HG02884 (cell line): ENCODE results near the gene GPR101.

ENCODE experiments used
- ATAC-seq: cut with Tn5 transposase; IDR thresholded peaks from one replicate; pipeline ENCODE4 v1.9.1; 2021; ENCODE audit warnings: mild to moderate bottlenecking, moderate library complexity; ENCODE audit not compliant: unreplicated experiment

Gene GPR101, protein sequence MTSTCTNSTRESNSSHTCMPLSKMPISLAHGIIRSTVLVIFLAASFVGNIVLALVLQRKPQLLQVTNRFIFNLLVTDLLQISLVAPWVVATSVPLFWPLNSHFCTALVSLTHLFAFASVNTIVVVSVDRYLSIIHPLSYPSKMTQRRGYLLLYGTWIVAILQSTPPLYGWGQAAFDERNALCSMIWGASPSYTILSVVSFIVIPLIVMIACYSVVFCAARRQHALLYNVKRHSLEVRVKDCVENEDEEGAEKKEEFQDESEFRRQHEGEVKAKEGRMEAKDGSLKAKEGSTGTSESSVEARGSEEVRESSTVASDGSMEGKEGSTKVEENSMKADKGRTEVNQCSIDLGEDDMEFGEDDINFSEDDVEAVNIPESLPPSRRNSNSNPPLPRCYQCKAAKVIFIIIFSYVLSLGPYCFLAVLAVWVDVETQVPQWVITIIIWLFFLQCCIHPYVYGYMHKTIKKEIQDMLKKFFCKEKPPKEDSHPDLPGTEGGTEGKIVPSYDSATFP

DNA sequence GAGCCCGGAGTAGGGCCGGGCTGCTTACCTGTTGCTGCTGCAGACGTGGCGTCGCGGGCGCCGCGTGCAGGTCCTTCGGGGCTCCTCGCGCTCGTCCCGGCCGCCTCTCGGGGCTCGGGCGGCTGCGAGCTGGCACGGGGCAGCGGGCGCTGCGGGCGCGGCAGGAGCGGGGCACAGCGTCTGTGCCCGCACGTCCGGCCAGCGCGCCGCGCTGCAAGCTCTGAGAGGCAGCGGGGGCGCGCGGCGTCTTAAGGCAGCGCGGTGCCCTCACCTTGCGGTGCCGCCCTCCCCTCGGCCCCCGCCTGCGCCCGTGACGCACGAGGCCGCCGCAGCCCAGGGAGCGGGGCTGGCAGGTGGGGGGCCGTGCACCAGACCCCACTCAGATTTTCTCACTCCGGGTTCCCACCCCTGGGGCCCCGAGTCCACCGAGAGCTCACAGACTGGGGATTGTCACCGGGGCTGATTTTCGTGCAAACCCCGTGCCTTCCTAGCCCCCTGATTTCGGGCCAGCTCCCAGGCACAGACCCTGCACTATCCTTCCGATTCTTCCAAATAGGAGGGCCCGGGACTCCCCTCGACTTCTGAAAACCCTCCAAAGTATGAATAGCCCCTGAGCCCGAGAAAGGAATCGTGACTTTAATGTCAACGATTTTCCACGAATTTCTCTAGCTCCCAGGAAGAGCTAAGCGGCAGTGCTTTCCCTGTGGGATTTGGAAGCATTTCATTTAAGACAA lies at the start of gene GPR101:
Gene GPR101, minus strand, starts transcription at position 222 of the 734 bp plus-strand sequence. CDS start 2,321 bp downstream, outside the sequence.
- ATAC-seq, result no peak

DNA sequence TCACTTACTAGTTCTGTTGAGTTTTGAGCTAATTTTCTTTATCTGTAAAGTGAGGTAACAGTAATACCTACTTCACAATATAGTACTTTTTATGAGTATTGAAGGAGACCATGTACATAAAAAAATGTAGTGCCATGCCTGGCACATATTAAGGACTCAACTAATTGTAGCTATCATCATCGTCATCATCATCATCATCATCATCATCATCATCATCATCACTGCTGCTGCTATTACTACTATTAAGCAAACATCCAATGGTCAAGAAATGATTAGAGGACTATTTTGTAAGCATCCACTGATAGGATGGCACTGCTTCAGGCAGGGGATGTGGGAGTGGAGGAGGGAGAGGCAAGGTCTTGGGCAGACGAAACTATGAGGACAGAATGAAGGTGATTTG lies 47.4 kb upstream of the GPR101 start:
- ATAC-seq, result no peak

- ATAC-seq, result no peak
Measured at GRCh38 chrX:137072396-137072795, 38.6 kb upstream of the GPR101 start.

GRCh38 chrX:137071596-137071995 lies 37.8 kb upstream of the GPR101 start:
- ATAC-seq, result no peak

GRCh38 chrX:137067147-137067546 lies 33.4 kb upstream of the GPR101 start:
- no peak for ATAC-seq

- ATAC-seq, result no peak
Measured at GRCh38 chrX:137062915-137063617, 29.3 kb upstream of the GPR101 start.

DNA sequence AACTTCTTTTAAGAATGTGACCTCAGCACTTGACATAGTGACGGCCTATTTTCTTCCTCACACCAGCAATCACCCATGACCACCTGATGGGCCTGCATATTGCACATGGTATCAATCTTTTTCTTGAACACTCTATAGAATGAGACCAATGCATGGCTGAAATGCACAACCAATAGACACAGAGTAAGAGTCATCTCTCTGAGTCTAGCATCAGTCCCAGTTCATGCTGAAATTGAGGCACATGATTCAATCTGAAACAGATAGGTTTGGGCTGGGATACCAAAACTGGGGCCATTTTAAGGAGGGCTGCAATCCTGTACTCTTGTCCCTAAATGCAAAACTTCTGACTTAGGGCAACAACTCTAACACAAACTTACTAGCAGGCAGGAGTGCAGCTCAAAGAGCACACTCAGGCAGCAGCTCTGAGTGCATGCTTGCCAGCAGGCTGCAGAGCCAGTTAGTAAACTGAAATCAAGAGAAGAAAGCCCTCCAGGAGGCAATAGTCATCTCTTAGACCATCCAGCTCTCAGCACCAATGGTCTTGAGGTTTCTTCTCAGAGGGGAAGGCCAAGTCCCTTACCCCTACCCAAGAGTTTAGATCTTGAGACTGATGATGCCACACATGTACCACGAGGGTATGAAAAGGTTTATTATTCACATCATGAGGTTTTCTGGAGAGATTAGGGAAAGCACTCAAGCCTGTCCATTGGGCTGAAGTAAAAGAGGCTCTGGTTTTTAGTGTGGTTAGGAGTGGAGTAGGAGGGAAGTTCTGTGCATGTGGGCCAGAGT lies 24.7 kb upstream of the GPR101 start:
- ATAC-seq, result no peak

- ATAC-seq, result peak; percentile 18
Measured at GRCh38 chrX:137052643-137053235, 18.9 kb upstream of the GPR101 start.

- peak; percentile 98 for ATAC-seq
Measured at GRCh38 chrX:137051978-137052642, 18.3 kb upstream of the GPR101 start.

DNA sequence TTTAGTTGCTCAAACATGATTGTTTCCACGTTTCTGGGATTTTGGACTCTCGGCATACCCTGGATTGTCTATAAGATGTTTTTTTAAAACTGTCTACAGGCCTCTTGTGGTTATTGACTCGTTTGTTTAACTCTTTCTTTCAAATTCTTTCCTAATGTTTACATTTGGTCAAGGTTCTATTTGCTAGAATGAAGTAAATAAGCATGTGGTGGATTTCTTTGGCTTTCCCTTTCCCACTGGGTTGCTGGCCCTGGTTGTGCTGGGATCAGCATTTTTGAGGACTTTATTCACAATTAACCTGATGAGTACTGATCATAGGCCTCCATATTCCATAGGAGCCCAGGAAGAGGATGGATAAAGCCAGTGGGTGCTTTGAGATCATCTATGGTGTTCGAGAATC lies 11.1 kb upstream of the GPR101 start:
- no peak for ATAC-seq

- ATAC-seq, result no peak
Measured at GRCh38 chrX:137043736-137044135, 9.9 kb upstream of the GPR101 start.

DNA sequence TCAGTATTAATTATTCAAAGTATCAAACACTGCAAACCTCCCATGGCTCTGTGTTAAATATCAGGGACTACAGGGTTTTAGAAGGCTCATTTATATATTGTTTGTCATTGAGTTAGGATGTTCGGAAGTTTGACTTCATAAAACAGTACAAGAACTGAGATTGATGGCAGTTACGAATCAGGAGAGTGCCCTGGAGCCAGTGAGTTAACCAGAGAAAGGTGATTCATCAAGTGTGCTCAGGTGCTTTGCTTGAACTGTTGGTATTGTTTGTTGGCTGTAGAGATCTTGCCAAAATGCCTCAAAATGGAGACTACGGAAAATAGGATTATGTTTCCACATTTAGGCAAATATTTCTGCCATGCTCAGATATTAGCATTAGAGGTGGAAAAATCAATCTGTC lies 7.5 kb upstream of the GPR101 start:
- no peak for ATAC-seq

DNA sequence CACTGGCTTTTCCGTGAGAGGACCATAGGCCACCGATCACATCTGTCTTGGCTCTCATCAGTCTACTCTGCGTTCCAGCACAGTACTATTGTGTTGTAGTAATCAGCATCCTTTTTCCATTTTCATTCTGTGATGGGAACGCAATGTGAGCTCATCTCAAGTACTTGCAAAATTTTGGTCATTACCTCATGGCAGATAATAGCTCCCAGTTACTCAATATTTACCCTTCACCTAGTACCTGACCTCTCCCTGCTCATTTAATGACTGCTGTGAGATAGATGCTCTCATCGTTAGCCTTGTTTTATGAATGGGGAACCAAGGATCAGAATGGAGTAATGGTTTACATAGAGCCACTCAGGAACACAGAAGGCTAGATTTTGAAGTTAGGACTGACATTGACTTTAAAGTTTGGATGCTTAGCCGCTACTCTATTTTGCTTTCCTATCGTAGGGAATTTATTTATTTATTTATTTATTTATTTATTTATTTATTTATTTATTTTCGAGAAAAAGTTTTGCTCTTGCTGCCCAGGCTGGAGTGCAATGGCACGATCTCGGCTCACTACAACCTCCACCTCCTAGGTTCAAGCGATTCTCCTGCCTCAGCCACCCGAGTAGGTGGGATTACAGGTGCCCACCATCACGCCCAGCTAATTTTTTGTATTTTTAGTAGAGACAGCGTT lies 6.5 kb upstream of the GPR101 start:
- ATAC-seq, result no peak

- ATAC-seq, result no peak
Measured at GRCh38 chrX:137034508-137034872, 695 bp upstream of the GPR101 start.

DNA sequence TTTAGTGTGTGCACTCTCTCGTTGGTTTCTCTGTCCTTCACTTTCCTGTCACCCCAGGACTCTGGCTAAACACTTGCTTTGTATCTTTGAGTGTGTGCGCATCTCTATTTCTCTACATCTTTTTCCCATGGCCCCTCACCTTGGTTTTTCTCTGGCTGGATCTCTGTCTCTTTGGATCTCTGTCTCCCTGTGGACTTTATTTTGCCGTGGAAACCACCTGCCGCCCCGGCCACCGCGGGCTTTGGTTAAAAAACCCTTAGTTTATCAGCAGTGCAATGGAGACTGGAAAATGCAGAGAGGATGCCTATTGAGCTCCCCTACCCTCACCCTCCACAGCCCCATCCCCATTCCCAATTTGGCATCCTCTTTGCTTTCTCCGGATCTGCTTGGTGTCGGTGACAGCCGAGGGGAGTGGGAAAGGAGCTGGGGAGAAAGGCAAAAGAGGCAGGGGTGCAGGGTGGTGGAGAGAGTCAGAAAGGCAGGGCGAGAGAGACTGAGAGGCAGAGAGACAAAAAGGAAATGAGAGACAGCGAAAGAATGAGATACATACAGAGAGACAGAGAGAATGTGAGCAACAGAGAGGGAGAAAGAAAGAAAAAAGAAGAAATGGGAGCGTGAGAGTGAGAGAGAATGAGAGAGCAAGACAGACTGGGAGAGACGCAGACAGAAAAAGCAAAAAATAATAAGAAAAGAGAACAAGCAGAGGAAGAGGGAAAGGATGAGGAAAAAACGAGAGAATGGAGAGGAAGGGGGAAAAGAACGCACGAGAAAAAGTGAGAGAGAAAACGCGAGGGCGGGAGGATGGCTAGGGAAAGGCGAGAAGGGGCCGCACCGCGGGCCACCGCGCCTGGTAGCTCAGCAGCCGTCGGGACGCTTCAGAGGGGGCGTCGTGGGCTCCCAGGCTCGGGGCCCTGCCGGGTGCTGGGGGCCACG lies 688 bp downstream of the GPR101 start:
- ATAC-seq, result no peak

DNA sequence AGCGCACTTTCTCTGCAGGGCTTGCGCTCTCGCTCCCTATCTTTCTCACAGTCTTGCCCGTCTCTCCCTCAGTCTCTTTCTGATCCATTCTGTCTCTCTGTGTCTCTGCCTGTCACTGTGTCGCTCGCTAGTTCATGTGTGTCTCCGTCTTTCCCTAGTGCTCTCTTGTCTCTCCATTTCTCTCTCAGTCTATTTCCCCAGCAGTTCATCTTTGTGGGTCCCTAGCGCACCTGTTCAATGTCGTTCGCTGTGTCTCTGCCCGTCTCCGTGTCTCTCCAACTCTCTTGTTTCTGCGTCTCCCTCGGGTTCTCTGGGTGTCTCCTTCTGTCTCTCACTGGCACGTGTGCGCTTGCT lies 1.5 kb downstream of the GPR101 start:
- ATAC-seq, result peak; percentile 15

DNA sequence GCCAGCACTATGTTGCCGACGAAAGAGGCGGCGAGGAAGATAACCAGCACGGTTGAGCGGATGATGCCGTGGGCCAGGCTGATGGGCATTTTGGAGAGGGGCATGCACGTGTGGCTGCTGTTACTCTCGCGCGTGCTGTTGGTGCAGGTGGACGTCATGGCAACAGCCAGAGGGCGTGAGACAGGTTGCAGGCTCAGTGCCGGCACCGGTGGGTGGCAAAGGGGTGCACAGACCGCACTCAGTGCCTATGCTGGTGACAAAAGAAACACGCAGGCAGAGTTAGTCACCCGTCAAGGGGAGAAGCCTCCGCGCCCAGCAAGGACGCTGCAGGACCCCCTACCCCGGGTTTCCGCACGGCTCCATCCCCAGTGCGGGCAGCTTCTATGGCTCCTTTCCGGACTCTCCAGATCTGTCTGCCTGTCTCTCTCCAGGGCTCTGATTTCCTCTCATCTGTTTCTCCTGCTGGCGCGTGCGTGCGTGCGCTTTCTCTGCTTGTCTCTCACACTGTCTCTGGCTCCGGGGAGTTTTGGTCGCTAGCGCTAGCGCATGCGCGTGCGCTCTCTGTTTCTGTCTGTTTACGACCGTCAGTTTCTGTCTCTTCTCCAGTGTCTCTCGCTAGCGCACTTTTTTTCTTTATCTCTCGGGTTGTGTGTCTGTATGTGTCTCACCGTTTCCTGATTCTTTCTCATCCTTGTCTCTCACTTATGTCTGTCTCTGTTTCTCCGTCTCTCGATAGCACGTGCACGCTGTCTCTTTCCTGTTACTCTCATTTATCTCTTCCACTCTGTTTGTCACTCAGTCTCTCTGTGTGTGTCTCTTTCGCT lies 2.1 kb downstream of the GPR101 start:
- peak; percentile 85 for ATAC-seq
